GM23248 (cell line): ENCODE results near the gene IGSF22. TPM values are rescaled to one million over a fixed set of nuclear protein-coding genes. Genes with fewer than 3 reads are reported as not detected.

Experiments used
- DNase-seq: peaks from one replicate; pipeline ENCODE4 v3.0.0-alpha.2; 2015
- H2AFZ ChIP-seq: fragments of 200-600 bp; sonication (generic); 2 replicates; pipeline ENCODE4 v1.6.1; 2016; ENCODE audit warnings: antibody characterized with exemption
- H3F3A ChIP-seq: fragments of 200-600 bp; sonication (generic); 2 replicates; pipeline ENCODE4 v1.6.1; 2016; ENCODE audit warnings: mild to moderate bottlenecking, antibody characterized with exemption, mixed run types; ENCODE audit not compliant: insufficient read depth
- H3K27ac ChIP-seq: fragments of 200-600 bp; sonication (generic); 2 replicates; pipeline ENCODE4 v1.5.1; 2016; ENCODE audit warnings: mild to moderate bottlenecking
- H3K27me3 ChIP-seq: fragments of 200-600 bp; sonication (generic); replicated peaks from 2 replicates; pipeline ENCODE4 v1.6.1; 2016; ENCODE audit warnings: mild to moderate bottlenecking; ENCODE audit not compliant: insufficient read depth
- H3K36me3 ChIP-seq: fragments of 200-600 bp; sonication (generic); 2 replicates; pipeline ENCODE4 v1.6.1; 2016; ENCODE audit warnings: low read depth, mild to moderate bottlenecking
- H3K4me1 ChIP-seq: fragments of 200-600 bp; sonication (generic); 2 replicates; pipeline ENCODE4 v1.6.1; 2016; ENCODE audit warnings: mild to moderate bottlenecking; ENCODE audit not compliant: insufficient read depth
- H3K4me2 ChIP-seq: fragments of 200-600 bp; sonication (generic); one replicate; pipeline ENCODE4 v1.6.1; 2016; ENCODE audit warnings: mild to moderate bottlenecking; ENCODE audit not compliant: unreplicated experiment
- H3K4me3 ChIP-seq: fragments of 200-600 bp; sonication (generic); 2 replicates; pipeline ENCODE4 v1.5.1; 2016; ENCODE audit warnings: mild to moderate bottlenecking
- H3K79me2 ChIP-seq: fragments of 200-600 bp; sonication (generic); 2 replicates; pipeline ENCODE4 v1.6.1; 2016; ENCODE audit warnings: mild to moderate bottlenecking; ENCODE audit not compliant: insufficient read depth
- H3K9ac ChIP-seq: fragments of 200-600 bp; sonication (generic); 2 replicates; pipeline ENCODE4 v1.6.1; 2016; ENCODE audit warnings: mild to moderate bottlenecking
- H3K9me2 ChIP-seq: fragments of 200-600 bp; sonication (generic); 2 replicates; pipeline ENCODE4 v1.6.1; 2016; ENCODE audit warnings: mixed run types, mild to moderate bottlenecking, moderate library complexity; ENCODE audit not compliant: insufficient read depth
- H3K9me3 ChIP-seq: fragments of 200-600 bp; sonication (generic); one replicate; pipeline ENCODE4 v1.6.1; 2017; ENCODE audit warnings: low read depth
- H4K20me1 ChIP-seq: fragments of 200-600 bp; sonication (generic); 2 replicates; pipeline ENCODE4 v1.6.0; 2016; ENCODE audit not compliant: insufficient read depth
- EZH2 ChIP-seq: fragments of 200-600 bp; sonication (generic); IDR thresholded peaks from 2 replicates; pipeline ENCODE4 v1.6.1; 2018; ENCODE audit warnings: antibody characterized with exemption, mild to moderate bottlenecking; ENCODE audit not compliant: insufficient read depth, poor library complexity, severe bottlenecking
- EZH2phosphoT487 ChIP-seq: fragments of 200-600 bp; sonication (generic); IDR thresholded peaks from 2 replicates; pipeline ENCODE4 v1.6.1; 2018; ENCODE audit warnings: antibody characterized with exemption, moderate library complexity, mild to moderate bottlenecking, low read depth; ENCODE audit not compliant: insufficient read depth
- WGBS, 2 experiments: methylation state at CpG; one replicate each; pipeline ENCODE4 v1.1.6; 2015 to 2017; ENCODE audit warnings: low lambda C conversion rate in 2 of 2, low coverage in 1 of 2; ENCODE audit errors: missing lambda C conversion rate in 2 of 2; 5-methylcytosine and 5-hydroxymethylcytosine counted together
- in situ Hi-C: fragments of 300-500 bp; cut with MboI; formaldehyde crosslinking; loops from 2 replicates; pipeline ENCODE4 v1.15.0; 2020
- polyA plus RNA-seq: library from polyadenylated mRNA; unstranded; fragments of >200 nt; fragmentation: Nextera tagmentation; extraction: Ambion mirVana; gene quantifications from 2 replicates; pipeline ENCODE4 v1.2.1, GENCODE V29; 2016
- total RNA-seq: library from RNA; depleted of rRNA; stranded (reverse); fragments of >200 nt; shearing (Covaris generic); gene quantifications from 2 replicates; pipeline ENCODE4 v1.2.3, GENCODE V29; 2014

IGSF22 gene
- total and polyA plus RNA-seq, 2 experiments from 2014 or later = not detected

DNA sequence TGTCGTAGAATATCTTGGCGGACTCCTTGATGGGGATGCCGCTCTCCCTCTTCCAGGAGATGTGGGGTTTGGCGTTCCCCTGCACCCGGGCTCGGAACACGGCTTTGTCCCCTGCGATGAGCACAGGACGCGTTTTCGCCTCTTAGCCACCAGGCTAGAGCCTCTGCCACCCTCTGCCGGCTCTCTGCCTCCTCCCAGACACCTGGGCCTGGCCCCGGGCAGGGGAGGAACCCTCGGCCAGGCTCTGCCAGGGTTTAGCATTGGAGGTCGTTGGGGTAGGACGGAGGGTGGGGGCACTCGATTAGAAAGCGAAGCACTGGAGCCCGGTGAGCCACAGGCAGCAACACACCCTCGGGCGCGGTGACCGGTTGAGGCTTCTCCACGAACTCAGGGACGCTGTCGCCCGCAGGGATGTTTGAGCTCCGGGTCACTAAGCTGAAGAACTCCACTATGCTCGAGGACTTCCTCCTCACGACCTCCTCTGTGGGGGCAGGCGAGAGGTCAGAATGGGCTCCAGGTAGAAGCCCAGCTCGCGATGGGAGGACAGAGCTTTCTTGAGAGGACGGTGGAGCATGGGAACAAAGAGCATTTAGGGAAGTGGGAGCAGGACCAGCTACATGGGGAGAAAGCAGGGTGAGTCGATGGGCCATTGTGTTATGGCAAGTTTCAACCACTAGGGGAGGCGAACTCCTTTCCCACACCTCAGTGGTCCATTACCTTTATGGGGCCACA, 4.3 kb downstream of the IGSF22 start:
- H2AFZ ChIP-seq = peak overlapping the region; percentile 92
- no peaks in the 10 kb centered on the region for H4K20me1 ChIP-seq
- WGBS, 2 experiments = 19 to 25% methylated on average over 34 to 36 of the region's 36 CpGs
- H3K27ac ChIP-seq = no peak overlapping the region
- 0 out of 2 replicates have a peak, but pooled peaks cover 7% of the 10 kb centered on the region for H3K4me1 ChIP-seq
- peak overlapping the region; percentile 91 for H3K4me2 ChIP-seq
- H3K36me3 ChIP-seq = no peaks in the 10 kb centered on the region
- H3F3A ChIP-seq = no peaks in the 10 kb centered on the region
- in situ Hi-C loops = no loop called here
- H3K27me3 ChIP-seq = no peaks in the 10 kb centered on the region
- TF ChIP-seq EZH2 (no peak), EZH2phosphoT487 (no peak)
- H3K79me2 ChIP-seq = no peaks in the 10 kb centered on the region
- peak; percentile 49 for DNase-seq
- H3K9me3 ChIP-seq = no peaks in the 10 kb centered on the region
- H3K9ac ChIP-seq = peak overlapping the region; percentile 68
- no peaks in the 10 kb centered on the region for H3K9me2 ChIP-seq
- H3K4me3 ChIP-seq = peak overlapping the region; percentile 77

DNA sequence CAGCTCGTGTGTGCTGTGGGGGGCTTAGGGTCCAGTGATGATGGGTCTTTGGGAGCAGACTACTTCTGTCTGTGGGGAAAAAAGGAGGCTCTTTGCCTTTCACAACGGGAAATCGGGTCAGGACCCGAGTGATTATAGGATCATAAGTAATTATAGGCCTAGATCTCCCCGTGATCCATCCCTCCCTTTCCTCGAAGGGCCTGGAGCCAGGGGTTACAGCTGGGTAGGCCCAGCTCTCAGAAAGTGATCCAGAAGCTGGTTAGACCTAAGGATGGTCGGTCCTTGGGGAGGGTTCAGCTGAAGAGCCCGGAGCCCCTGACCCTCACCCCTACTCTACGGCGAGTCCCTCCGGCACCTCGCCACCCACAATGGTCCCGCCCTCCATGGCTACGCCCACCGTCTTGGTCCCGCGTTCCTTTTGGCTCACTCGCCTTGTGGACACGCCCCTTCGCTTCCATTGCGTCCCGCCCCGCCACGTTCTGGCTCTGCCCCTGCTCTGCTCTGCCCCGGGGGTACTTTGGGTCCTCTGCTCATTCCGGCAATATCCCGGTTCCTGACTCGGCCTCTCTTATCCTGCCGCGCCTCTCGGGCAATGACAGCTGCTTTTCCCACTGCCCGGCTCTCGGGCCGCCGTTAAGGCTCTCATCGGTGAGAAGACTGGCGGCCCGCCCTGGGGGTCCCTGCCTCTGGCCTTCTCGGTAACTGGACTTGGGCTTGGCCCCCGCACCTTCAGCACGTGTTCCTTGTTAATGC, 5.0 kb downstream of the IGSF22 start:
- TF ChIP-seq EZH2 (no peak), EZH2phosphoT487 (no peak)
- 0 out of 2 replicates have a peak, but pooled peaks cover 7% of the 10 kb centered on the region for H3K4me1 ChIP-seq
- H3K4me3 ChIP-seq = peak overlapping the region; percentile 77
- in situ Hi-C loops = no loop called here
- H3K36me3 ChIP-seq = no peaks in the 10 kb centered on the region
- H3F3A ChIP-seq = no peaks in the 10 kb centered on the region
- WGBS, 2 experiments = 1 to 2% methylated on average over 32 to 41 of the region's 41 CpGs
- no peak overlapping the region for H3K27ac ChIP-seq
- no peaks in the 10 kb centered on the region for H3K79me2 ChIP-seq
- no peaks in the 10 kb centered on the region for H4K20me1 ChIP-seq
- H2AFZ ChIP-seq = peak overlapping the region; percentile 92
- no peaks in the 10 kb centered on the region for H3K9me2 ChIP-seq
- peak overlapping the region; percentile 91 for H3K4me2 ChIP-seq
- H3K9me3 ChIP-seq = no peaks in the 10 kb centered on the region
- H3K27me3 ChIP-seq = no peaks in the 10 kb centered on the region
- peak; percentile 85 for DNase-seq
- peak overlapping the region; percentile 68 for H3K9ac ChIP-seq

DNA sequence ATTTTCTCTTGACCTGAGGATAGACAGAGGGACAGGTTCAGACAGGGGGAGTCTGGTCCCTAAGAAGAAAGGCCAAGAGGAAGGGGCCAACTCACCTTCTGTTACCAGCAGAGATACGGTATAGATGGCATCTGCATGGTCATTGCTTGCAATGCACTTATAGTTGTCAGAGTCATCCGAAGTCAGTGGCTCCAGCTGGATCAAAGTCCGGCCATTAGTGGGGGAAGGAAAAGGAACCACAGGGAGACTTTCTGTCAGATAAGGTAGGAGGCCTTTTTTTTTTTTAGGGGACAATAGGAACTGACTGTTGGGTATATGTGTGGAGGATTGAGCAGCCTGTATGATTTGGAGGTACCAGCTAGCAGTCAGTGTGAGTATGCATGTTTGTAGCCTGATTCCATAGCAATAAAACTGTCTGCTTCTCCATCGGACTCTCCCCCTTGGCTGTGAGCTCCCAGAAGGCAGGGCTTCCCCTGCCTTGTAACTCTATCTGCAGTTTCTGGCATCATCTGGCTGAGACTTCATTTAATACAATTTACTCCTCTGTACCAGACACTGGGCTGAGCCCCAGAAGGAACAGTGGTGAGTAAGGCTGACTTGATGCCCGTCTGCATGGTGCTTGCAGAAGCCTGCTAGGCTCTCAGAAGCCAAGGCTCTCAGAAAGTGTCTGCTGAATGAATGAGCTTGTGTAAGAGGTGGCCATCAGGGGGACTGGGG, 5.7 kb downstream of the IGSF22 start:
- peak overlapping the region; percentile 77 for H3K4me3 ChIP-seq
- in situ Hi-C loops = no loop called here
- DNase-seq = peak; percentile 75

DNA sequence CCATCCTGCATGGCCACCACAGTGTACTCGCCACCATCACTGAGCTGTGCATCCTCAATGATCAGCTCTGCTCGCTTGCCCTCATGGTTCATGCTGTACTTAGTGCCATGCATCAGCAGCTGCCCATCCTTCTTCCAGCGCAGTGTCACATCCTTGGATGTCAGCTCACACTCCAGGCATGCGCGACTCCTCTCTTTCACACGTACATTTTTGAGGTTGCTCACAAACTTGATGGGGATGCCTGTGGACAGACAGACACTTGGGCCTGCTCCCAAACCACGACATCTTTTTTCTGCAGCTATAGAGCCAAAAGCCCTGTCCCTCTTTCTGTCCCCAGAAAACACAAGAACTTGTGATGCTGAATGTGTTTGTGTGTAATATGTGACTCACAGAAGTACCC, 10.5 kb downstream of the IGSF22 start:
- no peaks in the 10 kb centered on the region for H3K36me3 ChIP-seq
- no peak overlapping the region for H2AFZ ChIP-seq
- no peaks in the 10 kb centered on the region for H3K9me2 ChIP-seq
- no peaks in the 10 kb centered on the region for H3K27me3 ChIP-seq
- 71 to 73% methylated on average over 7 of the region's 7 CpGs for WGBS, 2 experiments
- no peaks in the 10 kb centered on the region for H3F3A ChIP-seq
- no peak for DNase-seq
- H3K4me3 ChIP-seq = no peak overlapping the region
- no peak overlapping the region for H3K4me2 ChIP-seq
- H3K9ac ChIP-seq = no peak overlapping the region
- no peak overlapping the region for H3K27ac ChIP-seq
- H4K20me1 ChIP-seq = no peaks in the 10 kb centered on the region
- in situ Hi-C loops = no loop called here
- H3K4me1 ChIP-seq = 0 out of 2 replicates have a peak, but pooled peaks cover 2% of the 10 kb centered on the region
- H3K79me2 ChIP-seq = no peaks in the 10 kb centered on the region
- H3K9me3 ChIP-seq = no peaks in the 10 kb centered on the region
- TF ChIP-seq EZH2phosphoT487 (no peak), EZH2 (no peak)

More for the DNA sequence above, 5.7 kb downstream of the IGSF22 start:
- H3K4me1 ChIP-seq = 0 out of 2 replicates have a peak, but pooled peaks cover 7% of the 10 kb centered on the region
- TF ChIP-seq EZH2 (no peak), EZH2phosphoT487 (no peak)
- no peaks in the 10 kb centered on the region for H3K9me2 ChIP-seq
- 67% methylated on average over 5 of the region's 5 CpGs for WGBS, 2 experiments
- H3K36me3 ChIP-seq = no peaks in the 10 kb centered on the region
- H4K20me1 ChIP-seq = no peaks in the 10 kb centered on the region
- no peak overlapping the region for H3K27ac ChIP-seq
- peak overlapping the region; percentile 68 for H3K9ac ChIP-seq
- no peaks in the 10 kb centered on the region for H3F3A ChIP-seq
- peak overlapping the region; percentile 92 for H2AFZ ChIP-seq
- H3K79me2 ChIP-seq = no peaks in the 10 kb centered on the region
- H3K9me3 ChIP-seq = no peaks in the 10 kb centered on the region
- no peaks in the 10 kb centered on the region for H3K27me3 ChIP-seq
- H3K4me2 ChIP-seq = peak overlapping the region; percentile 91
